CD4-positive, alpha-beta memory T cell (primary cell): ENCODE data around the gene ARHGAP22. TPM values are rescaled to one million over a fixed set of nuclear protein-coding genes. Genes with fewer than 3 reads are reported as not detected.

Experiments used
- CTCF ChIA-PET: fragments of 350-600 bp; sonication (Branson Sonifier 250); formaldehyde crosslinking; loops from one replicate; lab custom pipeline; 2021; ENCODE audit warnings: inconsistent platforms; ENCODE audit not compliant: partially characterized antibody; lab: Charles Lee
- POLR2A ChIA-PET: fragments of 350-600 bp; sonication (Branson Sonifier 250); formaldehyde crosslinking; loops from one replicate; lab custom pipeline; 2021; ENCODE audit not compliant: partially characterized antibody; lab: Charles Lee
- DNase-seq, 5 donors: peaks; one replicate each; pipeline versions ENCODE4 v3.0.0 to v3.0.0-alpha.2; 2020 to 2022; ENCODE audit warnings: mixed read lengths in 1 of 5
- H3K27ac ChIP-seq: one replicate; pipeline ENCODE4 v1.7.0; 2013; ENCODE audit warnings: low read depth, low read length
- H3K27me3 ChIP-seq: 2 replicates; pipeline ENCODE4 v1.7.0; 2013; ENCODE audit warnings: mild to moderate bottlenecking, low read length, moderate library complexity; ENCODE audit not compliant: insufficient read depth
- H3K36me3 ChIP-seq: 2 replicates; pipeline ENCODE4 v1.7.0; 2013; ENCODE audit warnings: mild to moderate bottlenecking, low read length, moderate library complexity; ENCODE audit not compliant: insufficient read depth
- H3K4me1 ChIP-seq: 2 replicates; pipeline ENCODE4 v1.7.0; 2013; ENCODE audit warnings: mild to moderate bottlenecking, low read length, moderate library complexity; ENCODE audit not compliant: insufficient read depth
- H3K4me3 ChIP-seq, 2 donors: one replicate each; pipeline ENCODE4 v1.7.0; 2013; ENCODE audit warnings: low read length in 2 of 2, mild to moderate bottlenecking in 1 of 2
- H3K9me3 ChIP-seq, 2 donors: one replicate each; pipeline ENCODE4 v1.7.0; 2013; ENCODE audit warnings: low read length in 2 of 2, control low read depth in 1 of 2; ENCODE audit not compliant: control insufficient read depth in 1 of 2
- H3K27ac Mint-ChIP-seq, 7 donors: one replicate each; pipeline ENCODE4 v1.8.0; 2020 to 2021; ENCODE audit warnings: mixed read lengths in 7 of 7, mild to moderate bottlenecking in 6 of 7, inconsistent platforms in 3 of 7, moderate library complexity in 3 of 7
- H3K27me3 Mint-ChIP-seq, 2 donors: one replicate each; pipeline ENCODE4 v1.8.0; 2020 to 2021; ENCODE audit warnings: mixed read lengths in 2 of 2
- H3K36me3 Mint-ChIP-seq, 2 donors: one replicate each; pipeline ENCODE4 v1.8.0; 2020 to 2021; ENCODE audit warnings: mixed read lengths in 2 of 2, inconsistent platforms in 1 of 2, mild to moderate bottlenecking in 1 of 2
- H3K4me1 Mint-ChIP-seq, 4 donors: one replicate each; pipeline ENCODE4 v1.8.0; 2020 to 2021; ENCODE audit warnings: mixed read lengths in 4 of 4, mild to moderate bottlenecking in 1 of 4
- H3K4me3 Mint-ChIP-seq, 8 donors: one replicate each; pipeline ENCODE4 v1.8.0; 2020 to 2021; ENCODE audit warnings: mixed read lengths in 8 of 8, mild to moderate bottlenecking in 7 of 8, moderate library complexity in 6 of 8, inconsistent platforms in 3 of 8
- H3K9me3 Mint-ChIP-seq, 8 donors: one replicate each; pipeline ENCODE4 v1.8.0; 2020 to 2021; ENCODE audit warnings: mixed read lengths in 8 of 8, mild to moderate bottlenecking in 5 of 8, inconsistent platforms in 3 of 8, moderate library complexity in 1 of 8
- intact Hi-C: fragments of 100-400 bp; cut with micrococcal nuclease; formaldehyde crosslinking; loops from one replicate; pipeline ENCODE4 v1.15.1; 2023
- polyA plus RNA-seq, 2 donors: library from polyadenylated mRNA; unstranded; fragments of 300-500 nt; fragmentation: Illumina TruSeq; gene quantifications; one replicate each; pipeline ENCODE4 v1.2.3, GENCODE V29; 2021
- total RNA-seq, 2 experiments: library from RNA; stranded (reverse); gene quantifications; one replicate each; pipeline ENCODE4 v1.2.3, GENCODE V29; 2021

ARHGAP22 gene
- total and polyA plus RNA-seq, 4 experiments from 2014 or later: 0.20 to 0.83 TPM; not detected in 2

- no peaks in the 10 kb centered on the region for H3K9me3 ChIP-seq
- no peak for DNase-seq
- Mint-ChIP-seq H3K4me3 (no peak overlapping the region), H3K36me3 (no peaks in the 10 kb centered on the region), H3K27me3 (peaks cover 5 to 6% of the 10 kb centered on the region in 2 donors), H3K27ac (no peak overlapping the region), H3K4me1 (no peaks in the 10 kb centered on the region), H3K9me3 (no peaks in the 10 kb centered on the region)
- no peak overlapping the region for H3K4me3 ChIP-seq
- CTCF ChIA-PET: no interaction called here
- H3K36me3 ChIP-seq: no peaks in the 10 kb centered on the region
- intact Hi-C loops: no loop called here
- no peaks in the 10 kb centered on the region for H3K27me3 ChIP-seq
- no peaks in the 10 kb centered on the region for H3K4me1 ChIP-seq
- H3K27ac ChIP-seq: no peak overlapping the region
- POLR2A ChIA-PET: no interaction called here
These were observed 127.3 kb downstream of the ARHGAP22 start for GRCh38 chr10:48477616-48478015.

DNA sequence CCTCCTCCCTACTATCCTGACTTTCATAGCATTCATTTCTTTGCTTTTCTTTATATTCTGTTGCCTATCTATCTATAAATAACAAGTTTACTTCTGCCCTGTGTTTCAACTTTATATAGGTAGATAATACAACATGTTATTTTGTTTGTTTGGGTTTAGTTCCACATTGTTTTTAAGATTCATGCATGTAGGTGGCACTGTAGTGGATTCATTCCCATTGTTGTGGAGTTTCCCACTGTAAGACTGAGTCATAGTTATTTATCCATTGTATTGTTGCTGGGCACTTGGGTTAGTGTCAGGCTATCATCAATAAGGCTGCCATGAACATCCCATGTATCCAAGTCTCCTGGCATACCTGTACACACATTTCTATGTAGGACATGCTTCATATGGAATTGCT lies 127.7 kb downstream of the ARHGAP22 start:
- Histone ChIP-seq H3K36me3 (no peaks in the 10 kb centered on the region), H3K4me3 (no peak overlapping the region), H3K4me1 (no peaks in the 10 kb centered on the region), H3K9me3 (no peaks in the 10 kb centered on the region), H3K27ac (no peak overlapping the region), H3K27me3 (no peaks in the 10 kb centered on the region)
- ChIA-PET CTCF (no interaction called here), POLR2A (no interaction called here)
- peaks cover 5 to 6% of the 10 kb centered on the region in 2 donors for H3K27me3 Mint-ChIP-seq
- H3K4me3 Mint-ChIP-seq: no peak overlapping the region
- H3K27ac Mint-ChIP-seq: no peak overlapping the region
- H3K36me3 Mint-ChIP-seq: no peaks in the 10 kb centered on the region
- intact Hi-C loops: no loop called here
- H3K9me3 Mint-ChIP-seq: no peaks in the 10 kb centered on the region
- DNase-seq: no peak
- H3K4me1 Mint-ChIP-seq: no peaks in the 10 kb centered on the region

GRCh38 chr10:48476279-48476982 lies 128.4 kb downstream of the ARHGAP22 start:
- Histone ChIP-seq H3K27me3 (no peaks in the 10 kb centered on the region), H3K9me3 (no peaks in the 10 kb centered on the region), H3K36me3 (no peaks in the 10 kb centered on the region), H3K4me1 (no peaks in the 10 kb centered on the region), H3K4me3 (no peak overlapping the region), H3K27ac (no peak overlapping the region)
- Mint-ChIP-seq H3K27ac (no peak overlapping the region), H3K4me3 (no peak overlapping the region), H3K36me3 (no peaks in the 10 kb centered on the region), H3K4me1 (no peaks in the 10 kb centered on the region), H3K9me3 (no peaks in the 10 kb centered on the region), H3K27me3 (peaks cover 5 to 6% of the 10 kb centered on the region in 2 donors)
- POLR2A ChIA-PET: no interaction called here
- intact Hi-C loops: no loop called here
- CTCF ChIA-PET: no interaction called here
- DNase-seq: no peak

DNA sequence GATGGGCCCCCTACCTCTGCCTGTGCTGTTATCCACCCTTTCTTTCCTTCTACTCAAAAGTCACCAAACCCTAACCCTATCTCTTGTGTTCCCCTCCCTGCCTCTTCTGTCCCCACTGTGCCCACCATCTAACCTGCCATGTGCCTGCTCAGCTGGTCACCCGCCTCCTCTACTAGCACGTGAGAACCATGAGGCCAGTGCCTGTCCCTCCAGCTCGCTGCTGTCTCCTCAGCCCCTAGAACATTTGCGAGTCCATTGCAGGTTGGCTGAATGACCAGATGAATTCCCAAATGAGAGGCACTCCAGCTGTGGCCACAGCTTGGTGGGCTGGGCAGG lies 129.0 kb downstream of the ARHGAP22 start:
- H3K27ac ChIP-seq: no peak overlapping the region
- no peaks in the 10 kb centered on the region for H3K27me3 ChIP-seq
- H3K9me3 ChIP-seq: no peaks in the 10 kb centered on the region
- H3K4me1 ChIP-seq: no peaks in the 10 kb centered on the region
- intact Hi-C loops: no loop called here
- Mint-ChIP-seq H3K36me3 (no peaks in the 10 kb centered on the region), H3K27ac (no peak overlapping the region), H3K4me3 (no peak overlapping the region), H3K9me3 (no peaks in the 10 kb centered on the region), H3K4me1 (no peaks in the 10 kb centered on the region), H3K27me3 (peaks cover 5 to 6% of the 10 kb centered on the region in 2 donors)
- ChIA-PET CTCF (no interaction called here), POLR2A (no interaction called here)
- H3K36me3 ChIP-seq: no peaks in the 10 kb centered on the region
- no peak overlapping the region for H3K4me3 ChIP-seq
- DNase-seq: no peak

DNA sequence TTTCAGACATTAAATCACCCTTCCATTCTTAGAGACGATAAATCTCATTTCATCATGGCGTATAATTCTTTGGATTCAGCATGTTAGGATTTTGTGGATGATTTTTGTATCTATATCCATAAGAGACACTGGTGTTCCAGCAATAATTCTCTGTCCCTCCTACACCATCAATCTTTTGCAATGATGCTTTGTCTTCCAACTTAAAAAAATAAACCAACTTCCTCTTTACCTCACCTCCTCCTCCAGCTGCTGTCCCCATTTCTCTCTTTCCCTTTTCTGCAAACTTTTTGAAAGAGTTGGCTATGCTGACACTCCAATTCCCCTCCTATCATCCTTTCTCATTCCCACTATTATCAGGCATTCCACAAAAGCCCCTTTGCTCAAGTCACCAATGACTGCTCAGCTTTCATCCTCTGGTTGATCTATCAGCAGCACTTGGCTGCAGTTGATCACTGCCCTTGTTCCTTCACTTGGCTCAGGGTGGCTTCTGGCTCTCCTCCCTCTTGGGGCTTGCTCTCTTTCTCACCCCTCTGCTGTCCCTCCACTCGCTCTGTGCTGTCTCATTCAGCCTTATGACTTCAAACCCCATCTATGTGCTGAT lies 130.0 kb downstream of the ARHGAP22 start:
- Histone ChIP-seq H3K4me1 (no peaks in the 10 kb centered on the region), H3K9me3 (no peaks in the 10 kb centered on the region), H3K4me3 (no peak overlapping the region), H3K27me3 (no peaks in the 10 kb centered on the region), H3K36me3 (no peaks in the 10 kb centered on the region), H3K27ac (no peak overlapping the region)
- intact Hi-C loops: no loop called here
- no peaks in the 10 kb centered on the region for H3K4me1 Mint-ChIP-seq
- no peak overlapping the region for H3K4me3 Mint-ChIP-seq
- CTCF ChIA-PET: no interaction called here
- H3K27me3 Mint-ChIP-seq: peaks cover 5% of the 10 kb centered on the region in 2 donors
- H3K27ac Mint-ChIP-seq: no peak overlapping the region
- no peaks in the 10 kb centered on the region for H3K36me3 Mint-ChIP-seq
- POLR2A ChIA-PET: no interaction called here
- no peaks in the 10 kb centered on the region for H3K9me3 Mint-ChIP-seq
- DNase-seq: no peak

- no peak for DNase-seq
- Histone ChIP-seq H3K9me3 (no peaks in the 10 kb centered on the region), H3K4me1 (no peaks in the 10 kb centered on the region), H3K27ac (no peak overlapping the region), H3K27me3 (no peaks in the 10 kb centered on the region), H3K4me3 (no peak overlapping the region), H3K36me3 (no peaks in the 10 kb centered on the region)
- Mint-ChIP-seq H3K36me3 (no peaks in the 10 kb centered on the region), H3K4me1 (no peaks in the 10 kb centered on the region), H3K27me3 (peaks cover 2 to 5% of the 10 kb centered on the region in 2 donors), H3K27ac (no peak overlapping the region), H3K4me3 (no peak overlapping the region), H3K9me3 (no peaks in the 10 kb centered on the region)
- CTCF ChIA-PET: no interaction called here
- intact Hi-C loops: no loop called here
- POLR2A ChIA-PET: no interaction called here
These were observed 131.2 kb downstream of the ARHGAP22 start for GRCh38 chr10:48473704-48474103.

DNA sequence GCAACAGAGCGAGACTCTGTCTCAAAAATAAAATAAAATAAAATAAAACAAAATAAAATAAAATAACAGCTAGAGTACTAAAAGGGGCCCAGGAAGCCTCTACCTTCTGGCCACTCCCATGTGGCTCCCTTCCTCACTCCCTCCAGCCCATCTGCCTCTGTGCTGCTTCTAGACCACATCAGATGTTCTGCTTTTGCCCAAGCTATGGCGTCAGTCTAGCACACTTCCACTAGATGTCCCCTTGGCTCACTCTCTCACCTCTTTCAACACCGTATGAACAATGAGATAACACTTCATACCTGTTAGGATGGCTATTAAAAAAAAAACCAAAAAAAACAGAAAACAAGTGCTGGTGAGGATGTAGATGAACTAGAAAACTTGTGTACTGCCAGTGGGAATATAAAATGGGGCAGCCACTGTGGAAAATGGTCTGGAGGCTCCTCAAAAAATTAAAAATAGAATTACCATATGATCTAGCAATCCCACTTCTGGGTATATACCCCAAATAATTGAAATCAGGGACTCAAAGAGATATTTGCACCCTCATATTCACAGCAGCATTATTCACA lies 132.3 kb downstream of the ARHGAP22 start:
- Mint-ChIP-seq H3K36me3 (no peaks in the 10 kb centered on the region), H3K27me3 (peaks cover 0 to 2% of the 10 kb centered on the region in 2 donors), H3K4me1 (no peaks in the 10 kb centered on the region), H3K9me3 (no peaks in the 10 kb centered on the region), H3K4me3 (no peak overlapping the region), H3K27ac (no peak overlapping the region)
- no peak for DNase-seq
- H3K27me3 ChIP-seq: no peaks in the 10 kb centered on the region
- H3K4me1 ChIP-seq: no peaks in the 10 kb centered on the region
- POLR2A ChIA-PET: no interaction called here
- CTCF ChIA-PET: no interaction called here
- no peak overlapping the region for H3K4me3 ChIP-seq
- no peaks in the 10 kb centered on the region for H3K36me3 ChIP-seq
- H3K9me3 ChIP-seq: no peaks in the 10 kb centered on the region
- no peak overlapping the region for H3K27ac ChIP-seq
- intact Hi-C loops: no loop called here
